H9 (cell line): ENCODE data around the gene TSTD1. TPM values are rescaled to one million over a fixed set of nuclear protein-coding genes. Genes with fewer than 3 reads are reported as not detected.
"Not testable (repeated sequence)": the region's sequence is repeated elsewhere in the genome, so short reads cannot be mapped to it uniquely, and the experiment has no call there.

Experiments used
- DNase-seq: peaks from one replicate; pipeline ENCODE4 v3.0.0-alpha.2; 2017
- H2AFZ ChIP-seq: one replicate; pipeline ENCODE4 v1.6.1; 2013; ENCODE audit warnings: mild to moderate bottlenecking, low read length, control low read depth, moderate library complexity
- H2AK5ac ChIP-seq: 2 replicates; pipeline ENCODE4 v1.6.1; 2013; ENCODE audit warnings: low read length, control low read depth, mixed read lengths; ENCODE audit not compliant: insufficient read length
- H2BK120ac ChIP-seq: one replicate; pipeline ENCODE4 v1.6.1; 2013; ENCODE audit warnings: low read depth, mild to moderate bottlenecking, low read length, control low read depth, inconsistent platforms; ENCODE audit not compliant: poor library complexity, severe bottlenecking
- H2BK12ac ChIP-seq: 2 replicates; pipeline ENCODE4 v1.6.1; 2013; ENCODE audit warnings: low read length, control low read depth, mixed read lengths, low read depth; ENCODE audit not compliant: insufficient read length
- H2BK15ac ChIP-seq: 2 replicates; pipeline ENCODE4 v1.6.1; 2013; ENCODE audit warnings: low read depth, low read length, control low read depth
- H2BK20ac ChIP-seq: one replicate; pipeline ENCODE4 v1.6.1; 2013; ENCODE audit warnings: low read depth, mild to moderate bottlenecking, low read length, control low read depth, inconsistent platforms; ENCODE audit not compliant: poor library complexity, severe bottlenecking
- H2BK5ac ChIP-seq: 2 replicates; pipeline ENCODE4 v1.6.1; 2013; ENCODE audit warnings: low read length, control low read depth, mixed read lengths; ENCODE audit not compliant: insufficient read length
- H3K14ac ChIP-seq: 2 replicates; pipeline ENCODE4 v1.6.1; 2013; ENCODE audit warnings: low read length, control low read depth; ENCODE audit not compliant: insufficient read depth
- H3K18ac ChIP-seq: 2 replicates; pipeline ENCODE4 v1.6.1; 2013; ENCODE audit warnings: low read depth, mild to moderate bottlenecking, mixed read lengths, low read length, control low read depth; ENCODE audit not compliant: insufficient read length
- H3K23ac ChIP-seq: 2 replicates; pipeline ENCODE4 v1.6.1; 2013; ENCODE audit warnings: low read length, control low read depth, mixed read lengths, low read depth; ENCODE audit not compliant: insufficient read length
- H3K23me2 ChIP-seq: 2 replicates; pipeline ENCODE4 v1.6.1; 2013; ENCODE audit warnings: low read depth, mild to moderate bottlenecking, mixed read lengths, low read length, control low read depth; ENCODE audit not compliant: insufficient read length, poor library complexity, severe bottlenecking
- H3K27ac ChIP-seq: 2 replicates; pipeline ENCODE4 v1.5.1; 2013; ENCODE audit warnings: low read length, control low read depth, mixed read lengths, low read depth; ENCODE audit not compliant: insufficient read length
- H3K27me3 ChIP-seq: 2 replicates; pipeline ENCODE4 v1.6.1; 2013; ENCODE audit warnings: low read length, control low read depth, inconsistent platforms; ENCODE audit not compliant: insufficient read depth
- H3K4ac ChIP-seq: 2 replicates; pipeline ENCODE4 v1.6.1; 2013; ENCODE audit warnings: low read depth, mild to moderate bottlenecking, control low read depth, inconsistent platforms, low read length, moderate library complexity
- H3K4me1 ChIP-seq: 2 replicates; pipeline ENCODE4 v1.6.1; 2013; ENCODE audit warnings: low read length, control low read depth, inconsistent platforms; ENCODE audit not compliant: insufficient read depth
- H3K4me2 ChIP-seq: 2 replicates; pipeline ENCODE4 v1.6.1; 2013; ENCODE audit warnings: low read length, control low read depth, mixed read lengths; ENCODE audit not compliant: insufficient read length, insufficient read depth
- H3K56ac ChIP-seq: 2 replicates; pipeline ENCODE4 v1.6.1; 2013; ENCODE audit warnings: low read depth, mild to moderate bottlenecking, mixed read lengths, low read length, control low read depth; ENCODE audit not compliant: insufficient read length
- H3K79me1 ChIP-seq: 2 replicates; pipeline ENCODE4 v1.6.1; 2013; ENCODE audit warnings: low read depth, mild to moderate bottlenecking, moderate library complexity, low read length, control low read depth, inconsistent platforms; ENCODE audit not compliant: insufficient read depth, poor library complexity, severe bottlenecking
- H3K79me2 ChIP-seq: 2 replicates; pipeline ENCODE4 v1.6.1; 2013; ENCODE audit warnings: low read length, control low read depth, inconsistent platforms; ENCODE audit not compliant: insufficient read depth
- H3K9ac ChIP-seq: 2 replicates; pipeline ENCODE4 v1.6.1; 2013; ENCODE audit warnings: low read length, control low read depth, mixed read lengths; ENCODE audit not compliant: insufficient read length; ENCODE audit errors: extremely low read depth
- H3K9me3 ChIP-seq: one replicate; pipeline ENCODE4 v1.6.1; 2013; ENCODE audit warnings: low read depth, low read length, inconsistent platforms; ENCODE audit not compliant: control insufficient read depth
- H3T11ph ChIP-seq: one replicate; pipeline ENCODE4 v1.6.1; 2013; ENCODE audit warnings: mild to moderate bottlenecking, low read length, control low read depth, inconsistent platforms
- H4K20me1 ChIP-seq: one replicate; pipeline ENCODE4 v1.6.1; 2013; ENCODE audit not compliant: control insufficient read depth, insufficient read length, insufficient read depth
- H4K5ac ChIP-seq: 2 replicates; pipeline ENCODE4 v1.6.1; 2013; ENCODE audit warnings: low read depth, mild to moderate bottlenecking, mixed read lengths, low read length, control low read depth; ENCODE audit not compliant: insufficient read length
- H4K8ac ChIP-seq: replicated peaks from 2 replicates; pipeline ENCODE4 v1.6.1; 2013; ENCODE audit warnings: low read length, control low read depth, mixed read lengths, low read depth; ENCODE audit not compliant: insufficient read length
- H4K91ac ChIP-seq: 2 replicates; pipeline ENCODE4 v1.6.1; 2013; ENCODE audit warnings: low read depth, mild to moderate bottlenecking, moderate library complexity, mixed read lengths, low read length, control low read depth; ENCODE audit not compliant: insufficient read length
- H3K27ac Mint-ChIP-seq, 3 experiments: 2 replicates in 2 of 3; 3 replicates in 1 of 3; pipeline ENCODE4 v1.8.0; 2020 to 2021; ENCODE audit warnings: mixed read lengths in 3 of 3, mild to moderate bottlenecking in 1 of 3, moderate library complexity in 1 of 3
- H3K27me3 Mint-ChIP-seq: 2 replicates; pipeline ENCODE4 v1.8.0; 2021; ENCODE audit warnings: low read depth, mild to moderate bottlenecking, moderate library complexity, mixed read lengths
- H3K36me3 Mint-ChIP-seq, 3 experiments: 2 replicates in 2 of 3; 3 replicates in 1 of 3; pipeline ENCODE4 v1.8.0; 2020 to 2021; ENCODE audit warnings: low read depth in 3 of 3, mixed read lengths in 3 of 3; ENCODE audit not compliant: insufficient read depth in 1 of 3
- H3K4me1 Mint-ChIP-seq, 2 experiments: 2 replicates each; pipeline ENCODE4 v1.8.0; 2020; ENCODE audit warnings: mixed read lengths in 2 of 2
- H3K4me3 Mint-ChIP-seq, 2 experiments: 2 replicates in 1 of 2; 3 replicates in 1 of 2; pipeline ENCODE4 v1.8.0; 2020 to 2021; ENCODE audit warnings: mild to moderate bottlenecking in 2 of 2, mixed read lengths in 2 of 2, moderate library complexity in 1 of 2
- H3K9me3 Mint-ChIP-seq, 2 experiments: 2 replicates in 1 of 2; 3 replicates in 1 of 2; pipeline ENCODE4 v1.8.0; 2020; ENCODE audit warnings: mild to moderate bottlenecking in 2 of 2, mixed read lengths in 2 of 2, moderate library complexity in 1 of 2
- WGBS: extraction: QIAGEN DNeasy Blood & Tissue Kit; methylation state at CpG from one replicate; pipeline ENCODE4 v1.1.7; 2013; ENCODE audit warnings: missing lambda C conversion rate, low lambda C conversion rate, mixed read lengths; ENCODE audit not compliant: insufficient read length; ENCODE audit errors: extremely low coverage; 5-methylcytosine and 5-hydroxymethylcytosine counted together
- total RNA-seq: library from RNA; stranded (reverse); gene quantifications from 2 replicates; pipeline ENCODE4 v1.2.1, GENCODE V29; 2021

Gene TSTD1
- total RNA-seq, 1 experiment from 2014 or later, result 73.7 TPM

GRCh38 chr1:161016683-161017082 is 22.1 kb downstream of the TSTD1 start:
- not testable (repeated sequence) for H3K9me3 ChIP-seq, H3K18ac ChIP-seq, H2BK15ac ChIP-seq, H4K5ac ChIP-seq, H4K20me1 ChIP-seq, H3K79me1 ChIP-seq, H3K9me3 Mint-ChIP-seq, H3K23ac ChIP-seq, H3K4ac ChIP-seq, H2AFZ ChIP-seq, DNase-seq, H3K27ac ChIP-seq, H3K27me3 ChIP-seq, H3K56ac ChIP-seq, H3K9ac ChIP-seq, H4K91ac ChIP-seq, H2BK120ac ChIP-seq, H2AK5ac ChIP-seq, H3K27me3 Mint-ChIP-seq, H3K23me2 ChIP-seq, H3K4me2 ChIP-seq, H3T11ph ChIP-seq, H2BK5ac ChIP-seq, H4K8ac ChIP-seq, H2BK20ac ChIP-seq, H3K14ac ChIP-seq, H2BK12ac ChIP-seq
- Histone ChIP-seq H3K79me2 (peaks cover 50% of the 10 kb centered on the region), H3K4me1 (peaks cover 23% of the 10 kb centered on the region)
- H3K36me3 Mint-ChIP-seq, result peaks cover 7 to 29% (median 27%) of the 10 kb centered on the region in 3 experiments; a peak in 6 of 7 replicates
- no CpG with 5 or more reads among the region's 1 CpG for WGBS
- H3K4me3 Mint-ChIP-seq, result peak overlapping the region in 1 of 2 experiments; percentile 56; a peak in 1 of 5 replicates
- peak overlapping the region; percentile 85 to 97 (median 97); a peak in 5 of 7 replicates for H3K27ac Mint-ChIP-seq
- peaks cover 53 to 64% of the 10 kb centered on the region in 2 experiments for H3K4me1 Mint-ChIP-seq
